H1 (cell line): ENCODE results near the gene KLHL34. TPM values are rescaled to one million over a fixed set of nuclear protein-coding genes. Genes with fewer than 3 reads are reported as not detected.

ENCODE experiments used
- CTCF ChIA-PET: fragments of 300-600 bp; sonication (Branson Sonifier 250); formaldehyde crosslinking; loops from one replicate; lab custom pipeline; 2021; ENCODE audit not compliant: partially characterized antibody; lab: Charles Lee
- POLR2A ChIA-PET: fragments of 300-600 bp; sonication (Branson Sonifier 250); formaldehyde crosslinking; loops from one replicate; lab custom pipeline; 2021; ENCODE audit warnings: inconsistent platforms; ENCODE audit not compliant: partially characterized antibody; lab: Charles Lee
- DNase-seq, 2 experiments: peaks; one replicate each; pipeline versions ENCODE4 v3.0.0 to v3.0.0-alpha.2; 2010 to 2022; ENCODE audit warnings: low spot score in 2 of 2, low read depth in 1 of 2, mixed read lengths in 1 of 2
- FAIRE-seq: peaks from 2 replicates; lab custom pipeline; 2011; peaks lifted over from hg19 to GRCh38; lab: Jason Lieb, UNC
- H2AFZ ChIP-seq: 2 replicates; pipeline ENCODE4 v1.8.1; 2012; ENCODE audit warnings: low read length, inconsistent platforms
- H2AK5ac ChIP-seq: 2 replicates; pipeline ENCODE4 v1.6.1; 2013; ENCODE audit warnings: low read depth, low read length
- H2BK120ac ChIP-seq: replicated peaks from 2 replicates; pipeline ENCODE3; 2013; ENCODE audit warnings: low read depth, low read length, inconsistent platforms
- H2BK12ac ChIP-seq: 2 replicates; pipeline ENCODE4 v1.6.1; 2013; ENCODE audit warnings: low read depth, low read length
- H2BK15ac ChIP-seq: 2 replicates; pipeline ENCODE4 v1.6.1; 2013; ENCODE audit warnings: low read length
- H2BK20ac ChIP-seq: 2 replicates; pipeline ENCODE4 v1.6.1; 2013; ENCODE audit warnings: low read length
- H2BK5ac ChIP-seq: 2 replicates; pipeline ENCODE4 v1.6.1; 2013; ENCODE audit warnings: low read depth, low read length
- H3K14ac ChIP-seq: 2 replicates; pipeline ENCODE4 v1.6.1; 2013; ENCODE audit warnings: inconsistent platforms; ENCODE audit not compliant: insufficient read length
- H3K18ac ChIP-seq: 2 replicates; pipeline ENCODE4 v1.6.1; 2013; ENCODE audit warnings: low read length; ENCODE audit errors: extremely low read depth
- H3K23ac ChIP-seq: 2 replicates; pipeline ENCODE4 v1.6.1; 2013; ENCODE audit warnings: inconsistent platforms; ENCODE audit not compliant: insufficient read length
- H3K23me2 ChIP-seq: 2 replicates; pipeline ENCODE4 v1.6.1; 2013; ENCODE audit warnings: low read depth, low read length
- H3K27ac ChIP-seq: 2 replicates; pipeline ENCODE4 v1.6.1; 2011; ENCODE audit warnings: low read depth, low read length, inconsistent platforms
- H3K27me3 ChIP-seq, 4 experiments: replicated peaks in 1 of 4; 1 replicate in 1 of 4; 2 replicates in 3 of 4; pipeline versions ENCODE4 v1.6.1 to v1.8.1; 2011 to 2013; ENCODE audit warnings: low read length in 3 of 4, mild to moderate bottlenecking in 3 of 4, inconsistent platforms in 2 of 4, mixed read lengths in 2 of 4, moderate library complexity in 1 of 4; ENCODE audit not compliant: control insufficient read depth in 3 of 4, insufficient read depth in 3 of 4; ENCODE audit errors: extremely low read depth in 1 of 4
- H3K36me3 ChIP-seq, 4 experiments: 2 replicates each; pipeline versions ENCODE4 v1.6.1 to v1.8.1; 2011 to 2013; ENCODE audit warnings: mild to moderate bottlenecking in 4 of 4, low read length in 3 of 4, moderate library complexity in 2 of 4, control low read depth in 1 of 4, inconsistent platforms in 1 of 4; ENCODE audit not compliant: insufficient read depth in 4 of 4, control insufficient read depth in 2 of 4
- H3K4ac ChIP-seq: replicated peaks from 2 replicates; pipeline ENCODE3; 2013; ENCODE audit warnings: low read length, low read depth, mixed read lengths, inconsistent platforms; ENCODE audit not compliant: insufficient read length
- H3K4me1 ChIP-seq, 4 experiments: replicated peaks in 1 of 4; 1 replicate in 1 of 4; 2 replicates in 3 of 4; pipeline versions ENCODE4 v1.6.1 to v1.8.1; 2011 to 2013; ENCODE audit warnings: low read length in 3 of 4, inconsistent platforms in 2 of 4, mixed read lengths in 1 of 4; ENCODE audit not compliant: insufficient read depth in 4 of 4, control insufficient read depth in 3 of 4
- H3K4me2 ChIP-seq, 2 experiments: 2 replicates each; pipeline versions ENCODE4 v1.6.1 to v1.8.1; 2011 to 2013; ENCODE audit warnings: low read depth in 2 of 2, low read length in 2 of 2, control low read depth in 1 of 2, inconsistent platforms in 1 of 2, mild to moderate bottlenecking in 1 of 2; ENCODE audit not compliant: insufficient read depth in 1 of 2
- H3K4me3 ChIP-seq, 4 experiments: fragments of 200-600, 300-600 bp in 1 of 4; sonication (generic), shearing (Covaris generic), sonication (Bioruptor Twin) in 1 of 4; 2 replicates each; pipeline versions ENCODE4 v1.5.1 to v1.8.1; 2011 to 2016; ENCODE audit warnings: low read length in 4 of 4, low read depth in 3 of 4, control low read depth in 2 of 4, inconsistent platforms in 2 of 4, mild to moderate bottlenecking in 2 of 4, mixed read lengths in 1 of 4, moderate library complexity in 1 of 4; ENCODE audit not compliant: insufficient read depth in 2 of 4; ENCODE audit errors: extremely low read depth in 1 of 4
- H3K56ac ChIP-seq: replicated peaks from 2 replicates; pipeline ENCODE3; 2013; ENCODE audit warnings: low read depth, mild to moderate bottlenecking, mixed read lengths, low read length, inconsistent platforms; ENCODE audit not compliant: insufficient read length
- H3K79me1 ChIP-seq: 2 replicates; pipeline ENCODE4 v1.6.1; 2013; ENCODE audit warnings: low read depth, low read length, control low read depth
- H3K79me2 ChIP-seq, 2 experiments: 2 replicates each; pipeline versions ENCODE4 v1.6.1 to v1.8.1; 2012 to 2013; ENCODE audit warnings: low read length in 2 of 2, mild to moderate bottlenecking in 2 of 2, inconsistent platforms in 1 of 2; ENCODE audit not compliant: insufficient read depth in 2 of 2, control insufficient read depth in 1 of 2
- H3K9ac ChIP-seq, 4 experiments: replicated peaks in 1 of 4; 1 replicate in 1 of 4; 2 replicates in 3 of 4; pipeline versions ENCODE4 v1.6.1 to v1.8.1; 2011 to 2013; ENCODE audit warnings: low read depth in 3 of 4, low read length in 3 of 4, control low read depth in 2 of 4, mild to moderate bottlenecking in 2 of 4, moderate library complexity in 2 of 4, inconsistent platforms in 1 of 4; ENCODE audit errors: extremely low read depth in 1 of 4
- H3K9me3 ChIP-seq, 2 experiments: 2 replicates each; pipeline versions ENCODE4 v1.6.1 to v1.8.1; 2012 to 2013; ENCODE audit warnings: mild to moderate bottlenecking in 2 of 2, moderate library complexity in 2 of 2, control low read depth in 1 of 2, inconsistent platforms in 1 of 2, low read depth in 1 of 2, low read length in 1 of 2, mixed read lengths in 1 of 2; ENCODE audit not compliant: insufficient read depth in 2 of 2
- H4K20me1 ChIP-seq, 2 experiments: replicated peaks in 1 of 2; 2 replicates each; pipeline versions ENCODE3 to v1.8.1; 2011 to 2013; ENCODE audit warnings: inconsistent platforms in 2 of 2, low read length in 2 of 2, mild to moderate bottlenecking in 1 of 2; ENCODE audit not compliant: insufficient read depth in 2 of 2, control insufficient read depth in 1 of 2
- H4K5ac ChIP-seq: 2 replicates; pipeline ENCODE4 v1.6.1; 2013; ENCODE audit warnings: low read length, low read depth, mixed read lengths, inconsistent platforms; ENCODE audit not compliant: insufficient read length
- H4K8ac ChIP-seq: 2 replicates; pipeline ENCODE4 v1.8.0; 2013; ENCODE audit warnings: mild to moderate bottlenecking, moderate library complexity, low read length, inconsistent platforms; ENCODE audit not compliant: insufficient read depth; ENCODE audit errors: extremely low read depth
- H4K91ac ChIP-seq: replicated peaks from 2 replicates; pipeline ENCODE3; 2013; ENCODE audit warnings: low read length, mixed read lengths, inconsistent platforms; ENCODE audit not compliant: insufficient read length
- ATF2 ChIP-seq: IDR thresholded peaks from 2 replicates; pipeline ENCODE4 v1.6.1; 2012; ENCODE audit warnings: low read length, inconsistent platforms
- E2F6 ChIP-seq: IDR thresholded peaks from 2 replicates; pipeline ENCODE4 v1.6.1; 2012; ENCODE audit warnings: inconsistent platforms
- FOSL1 ChIP-seq: IDR thresholded peaks from 2 replicates; pipeline ENCODE4 v1.6.1; 2011; ENCODE audit warnings: mild to moderate bottlenecking, low read depth, low read length, moderate library complexity; ENCODE audit not compliant: insufficient read depth
- NANOG ChIP-seq: IDR thresholded peaks from 2 replicates; pipeline ENCODE4 v1.6.1; 2011; ENCODE audit warnings: low read length, low read depth, mild to moderate bottlenecking, inconsistent platforms; ENCODE audit not compliant: insufficient read depth, poor library complexity, severe bottlenecking
- SIX5 ChIP-seq: IDR thresholded peaks from 2 replicates; pipeline ENCODE4 v1.6.1; 2011; ENCODE audit warnings: mild to moderate bottlenecking, low read depth, low read length
- SRF ChIP-seq: IDR thresholded peaks from 2 replicates; pipeline ENCODE4 v1.6.1; 2011; ENCODE audit warnings: mild to moderate bottlenecking, low read depth, low read length, moderate library complexity
- WGBS, 2 experiments: shearing (Covaris generic) in 1 of 2; methylation state at CpG; one replicate each; pipeline versions ENCODE4 v1.1.6 to v1.1.7; 2013 to 2015; ENCODE audit warnings: low lambda C conversion rate in 2 of 2, mixed read lengths in 2 of 2, inconsistent platforms in 1 of 2, low coverage in 1 of 2, missing lambda C conversion rate in 1 of 2; ENCODE audit not compliant: insufficient replicate concordance in 2 of 2, insufficient coverage in 1 of 2, insufficient read length in 1 of 2; ENCODE audit errors: extremely low coverage in 1 of 2, missing lambda C conversion rate in 1 of 2; 5-methylcytosine and 5-hydroxymethylcytosine counted together
- polyA plus RNA-seq, 7 experiments: library from polyadenylated mRNA; depleted of rRNA in 3 of 7; stranded (reverse) in 5 of 7; unstranded in 2 of 7; fragments of >200 nt in 5 of 7; fragments of 200-250 nt in 2 of 7; gene quantifications; 1 replicate in 5 of 7; 2 replicates in 1 of 7; 4 replicates in 1 of 7; pipeline versions ENCODE4 v1.2.1 to v1.2.3, GENCODE V29; 2011 to 2013; ENCODE audit warnings: missing spikeins in 2 of 7, mixed read lengths in 2 of 7
- total RNA-seq: library from RNA; stranded (reverse); fragmentation: NEBNext Ultra II Directional; extraction: Animal tissue kit (Norgen Biotek cat#: 25700); gene quantifications from 2 replicates; pipeline ENCODE4 v1.2.1, GENCODE V29; 2021

Gene KLHL34
- total and polyA plus RNA-seq, 2 of the 8 experiments (the other 6 are each of a cell fraction or from before 2014, with no cell fraction given) = not detected

- no peaks in the 10 kb centered on the region for H3K79me2 ChIP-seq
- no peaks in the 10 kb centered on the region for H3K4me1 ChIP-seq
These were observed 8.1 kb upstream of the KLHL34 start for GRCh38 chrX:21666252-21666651.

More at GRCh38 chrX:21666252-21666651, 8.1 kb upstream of the KLHL34 start:
- FAIRE-seq = no peak
- Histone ChIP-seq H2BK120ac (no peak overlapping the region), H4K91ac (no peak overlapping the region), H3K27ac (no peak overlapping the region), H2BK12ac (no peak overlapping the region), H3K4me2 (no peak overlapping the region), H3K56ac (no peak overlapping the region), H3K14ac (no peak overlapping the region), H2BK15ac (no peak overlapping the region), H2BK20ac (no peak overlapping the region), H3K23ac (no peak overlapping the region), H3K9me3 (no peaks in the 10 kb centered on the region), H2BK5ac (no peak overlapping the region), H3K4ac (no peak overlapping the region), H3K9ac (no peak overlapping the region), H3K18ac (no peak overlapping the region), H3K4me3 (no peak overlapping the region), H2AK5ac (no peak overlapping the region), H3K27me3 (no peaks in the 10 kb centered on the region), H3K36me3 (no peaks in the 10 kb centered on the region), H4K5ac (no peak overlapping the region), H4K8ac (no peak overlapping the region), H3K23me2 (no peaks in the 10 kb centered on the region), H4K20me1 (no peaks in the 10 kb centered on the region), H2AFZ (no peak overlapping the region), H3K79me1 (no peaks in the 10 kb centered on the region)
- TF ChIP-seq NANOG (no peak), E2F6 (no peak), ATF2 (no peak), SRF (no peak), FOSL1 (no peak), SIX5 (no peak)
- ChIA-PET CTCF (no interaction called here), POLR2A (no interaction called here)
- 92% methylated on average over 4 of the region's 4 CpGs; no CpG with 5 or more reads in 1 of the 2 experiments for WGBS, 2 experiments
- DNase-seq = no peak
